H9 (cell line): ENCODE data around the gene PEMT. TPM values are rescaled to one million over a fixed set of nuclear protein-coding genes. Genes with fewer than 3 reads are reported as not detected.

ENCODE experiments used
- DNase-seq: peaks from one replicate; pipeline ENCODE4 v3.0.0-alpha.2; 2017
- H2AFZ ChIP-seq: one replicate; pipeline ENCODE4 v1.6.1; 2013; ENCODE audit warnings: mild to moderate bottlenecking, low read length, control low read depth, moderate library complexity
- H2AK5ac ChIP-seq: 2 replicates; pipeline ENCODE4 v1.6.1; 2013; ENCODE audit warnings: low read length, control low read depth, mixed read lengths; ENCODE audit not compliant: insufficient read length
- H2BK120ac ChIP-seq: one replicate; pipeline ENCODE4 v1.6.1; 2013; ENCODE audit warnings: low read depth, mild to moderate bottlenecking, low read length, control low read depth, inconsistent platforms; ENCODE audit not compliant: poor library complexity, severe bottlenecking
- H2BK12ac ChIP-seq: 2 replicates; pipeline ENCODE4 v1.6.1; 2013; ENCODE audit warnings: low read length, control low read depth, mixed read lengths, low read depth; ENCODE audit not compliant: insufficient read length
- H2BK15ac ChIP-seq: 2 replicates; pipeline ENCODE4 v1.6.1; 2013; ENCODE audit warnings: low read depth, low read length, control low read depth
- H2BK20ac ChIP-seq: one replicate; pipeline ENCODE4 v1.6.1; 2013; ENCODE audit warnings: low read depth, mild to moderate bottlenecking, low read length, control low read depth, inconsistent platforms; ENCODE audit not compliant: poor library complexity, severe bottlenecking
- H2BK5ac ChIP-seq: 2 replicates; pipeline ENCODE4 v1.6.1; 2013; ENCODE audit warnings: low read length, control low read depth, mixed read lengths; ENCODE audit not compliant: insufficient read length
- H3K14ac ChIP-seq: 2 replicates; pipeline ENCODE4 v1.6.1; 2013; ENCODE audit warnings: low read length, control low read depth; ENCODE audit not compliant: insufficient read depth
- H3K18ac ChIP-seq: 2 replicates; pipeline ENCODE4 v1.6.1; 2013; ENCODE audit warnings: low read depth, mild to moderate bottlenecking, mixed read lengths, low read length, control low read depth; ENCODE audit not compliant: insufficient read length
- H3K23ac ChIP-seq: 2 replicates; pipeline ENCODE4 v1.6.1; 2013; ENCODE audit warnings: low read length, control low read depth, mixed read lengths, low read depth; ENCODE audit not compliant: insufficient read length
- H3K23me2 ChIP-seq: 2 replicates; pipeline ENCODE4 v1.6.1; 2013; ENCODE audit warnings: low read depth, mild to moderate bottlenecking, mixed read lengths, low read length, control low read depth; ENCODE audit not compliant: insufficient read length, poor library complexity, severe bottlenecking
- H3K27ac ChIP-seq: 2 replicates; pipeline ENCODE4 v1.5.1; 2013; ENCODE audit warnings: low read length, control low read depth, mixed read lengths, low read depth; ENCODE audit not compliant: insufficient read length
- H3K27me3 ChIP-seq: 2 replicates; pipeline ENCODE4 v1.6.1; 2013; ENCODE audit warnings: low read length, control low read depth, inconsistent platforms; ENCODE audit not compliant: insufficient read depth
- H3K4ac ChIP-seq: 2 replicates; pipeline ENCODE4 v1.6.1; 2013; ENCODE audit warnings: low read depth, mild to moderate bottlenecking, control low read depth, inconsistent platforms, low read length, moderate library complexity
- H3K4me1 ChIP-seq: 2 replicates; pipeline ENCODE4 v1.6.1; 2013; ENCODE audit warnings: low read length, control low read depth, inconsistent platforms; ENCODE audit not compliant: insufficient read depth
- H3K4me2 ChIP-seq: 2 replicates; pipeline ENCODE4 v1.6.1; 2013; ENCODE audit warnings: low read length, control low read depth, mixed read lengths; ENCODE audit not compliant: insufficient read length, insufficient read depth
- H3K56ac ChIP-seq: 2 replicates; pipeline ENCODE4 v1.6.1; 2013; ENCODE audit warnings: low read depth, mild to moderate bottlenecking, mixed read lengths, low read length, control low read depth; ENCODE audit not compliant: insufficient read length
- H3K79me1 ChIP-seq: 2 replicates; pipeline ENCODE4 v1.6.1; 2013; ENCODE audit warnings: low read depth, mild to moderate bottlenecking, moderate library complexity, low read length, control low read depth, inconsistent platforms; ENCODE audit not compliant: insufficient read depth, poor library complexity, severe bottlenecking
- H3K79me2 ChIP-seq: 2 replicates; pipeline ENCODE4 v1.6.1; 2013; ENCODE audit warnings: low read length, control low read depth, inconsistent platforms; ENCODE audit not compliant: insufficient read depth
- H3K9ac ChIP-seq: 2 replicates; pipeline ENCODE4 v1.6.1; 2013; ENCODE audit warnings: low read length, control low read depth, mixed read lengths; ENCODE audit not compliant: insufficient read length; ENCODE audit errors: extremely low read depth
- H3K9me3 ChIP-seq: one replicate; pipeline ENCODE4 v1.6.1; 2013; ENCODE audit warnings: low read depth, low read length, inconsistent platforms; ENCODE audit not compliant: control insufficient read depth
- H3T11ph ChIP-seq: one replicate; pipeline ENCODE4 v1.6.1; 2013; ENCODE audit warnings: mild to moderate bottlenecking, low read length, control low read depth, inconsistent platforms
- H4K20me1 ChIP-seq: one replicate; pipeline ENCODE4 v1.6.1; 2013; ENCODE audit not compliant: control insufficient read depth, insufficient read length, insufficient read depth
- H4K5ac ChIP-seq: 2 replicates; pipeline ENCODE4 v1.6.1; 2013; ENCODE audit warnings: low read depth, mild to moderate bottlenecking, mixed read lengths, low read length, control low read depth; ENCODE audit not compliant: insufficient read length
- H4K8ac ChIP-seq: replicated peaks from 2 replicates; pipeline ENCODE4 v1.6.1; 2013; ENCODE audit warnings: low read length, control low read depth, mixed read lengths, low read depth; ENCODE audit not compliant: insufficient read length
- H4K91ac ChIP-seq: 2 replicates; pipeline ENCODE4 v1.6.1; 2013; ENCODE audit warnings: low read depth, mild to moderate bottlenecking, moderate library complexity, mixed read lengths, low read length, control low read depth; ENCODE audit not compliant: insufficient read length
- H3K27ac Mint-ChIP-seq, 3 experiments: 2 replicates in 2 of 3; 3 replicates in 1 of 3; pipeline ENCODE4 v1.8.0; 2020 to 2021; ENCODE audit warnings: mixed read lengths in 3 of 3, mild to moderate bottlenecking in 1 of 3, moderate library complexity in 1 of 3
- H3K27me3 Mint-ChIP-seq: 2 replicates; pipeline ENCODE4 v1.8.0; 2021; ENCODE audit warnings: low read depth, mild to moderate bottlenecking, moderate library complexity, mixed read lengths
- H3K36me3 Mint-ChIP-seq, 3 experiments: 2 replicates in 2 of 3; 3 replicates in 1 of 3; pipeline ENCODE4 v1.8.0; 2020 to 2021; ENCODE audit warnings: low read depth in 3 of 3, mixed read lengths in 3 of 3; ENCODE audit not compliant: insufficient read depth in 1 of 3
- H3K4me1 Mint-ChIP-seq, 2 experiments: 2 replicates each; pipeline ENCODE4 v1.8.0; 2020; ENCODE audit warnings: mixed read lengths in 2 of 2
- H3K4me3 Mint-ChIP-seq, 2 experiments: 2 replicates in 1 of 2; 3 replicates in 1 of 2; pipeline ENCODE4 v1.8.0; 2020 to 2021; ENCODE audit warnings: mild to moderate bottlenecking in 2 of 2, mixed read lengths in 2 of 2, moderate library complexity in 1 of 2
- H3K9me3 Mint-ChIP-seq, 2 experiments: 2 replicates in 1 of 2; 3 replicates in 1 of 2; pipeline ENCODE4 v1.8.0; 2020; ENCODE audit warnings: mild to moderate bottlenecking in 2 of 2, mixed read lengths in 2 of 2, moderate library complexity in 1 of 2
- WGBS: extraction: QIAGEN DNeasy Blood & Tissue Kit; methylation state at CpG from one replicate; pipeline ENCODE4 v1.1.7; 2013; ENCODE audit warnings: missing lambda C conversion rate, low lambda C conversion rate, mixed read lengths; ENCODE audit not compliant: insufficient read length; ENCODE audit errors: extremely low coverage; 5-methylcytosine and 5-hydroxymethylcytosine counted together
- total RNA-seq: library from RNA; stranded (reverse); gene quantifications from 2 replicates; pipeline ENCODE4 v1.2.1, GENCODE V29; 2021
- TF ChIP-seq, protein P1 (sequence below): fragments of 200-600 bp; sonication (generic); conservative IDR thresholded peaks from 3 replicates; pipeline ENCODE4 v1.8.0; 2021; ENCODE audit warnings: antibody characterized with exemption, mild to moderate bottlenecking

PEMT gene
- total RNA-seq, 1 experiment from 2014 or later = 63.2 TPM

DNA sequence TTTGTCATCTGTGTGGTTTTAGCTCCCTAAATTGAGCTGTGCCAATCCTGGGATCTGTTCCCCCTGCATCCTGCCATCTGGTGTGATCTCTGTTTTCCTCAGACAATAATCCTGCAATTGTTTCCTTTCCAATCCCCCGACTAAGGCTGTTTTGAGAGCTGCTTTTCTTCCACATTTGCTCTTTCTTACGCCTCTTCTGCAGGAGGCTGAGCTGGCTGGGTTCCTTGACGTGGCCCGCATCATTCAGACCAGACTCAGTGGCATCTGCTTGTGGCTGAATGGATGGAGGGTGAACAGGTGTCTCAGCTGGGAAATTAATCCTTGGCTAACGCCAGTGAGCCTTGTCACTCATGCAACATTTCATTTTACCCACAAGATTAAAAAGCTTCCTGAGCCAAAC lies 124.5 kb downstream of the PEMT start:
- no peaks in the 10 kb centered on the region for H3K4me1 ChIP-seq
- no peak overlapping the region for H3K56ac ChIP-seq
- Mint-ChIP-seq H3K36me3 (no peaks in the 10 kb centered on the region), H3K9me3 (no peaks in the 10 kb centered on the region), H3K27ac (no peak overlapping the region), H3K4me3 (no peak overlapping the region), H3K27me3 (peaks cover 43% of the 10 kb centered on the region), H3K4me1 (no peaks in the 10 kb centered on the region; a peak in 1 of 4 replicates)
- no peak overlapping the region for H4K8ac ChIP-seq
- H2BK120ac ChIP-seq = no peak overlapping the region
- H3K23ac ChIP-seq = no peak overlapping the region
- no peak overlapping the region for H3K18ac ChIP-seq
- H3K79me2 ChIP-seq = no peaks in the 10 kb centered on the region
- no peak overlapping the region for H3K4ac ChIP-seq
- H4K91ac ChIP-seq = no peak overlapping the region
- H3K9me3 ChIP-seq = no peaks in the 10 kb centered on the region
- no peak overlapping the region for H2BK15ac ChIP-seq
- no peak overlapping the region for H2BK20ac ChIP-seq
- no peak overlapping the region for H2BK5ac ChIP-seq
- H3K79me1 ChIP-seq = no peaks in the 10 kb centered on the region
- no peak overlapping the region for H4K5ac ChIP-seq
- no CpG with 5 or more reads among the region's 5 CpGs for WGBS
- no peak overlapping the region for H3T11ph ChIP-seq
- no peaks in the 10 kb centered on the region for H4K20me1 ChIP-seq
- DNase-seq = no peak
- H3K27me3 ChIP-seq = no peaks in the 10 kb centered on the region
- H3K4me2 ChIP-seq = no peak overlapping the region
- no peak overlapping the region for H3K14ac ChIP-seq
- no peak overlapping the region for H3K9ac ChIP-seq
- H2AFZ ChIP-seq = no peak overlapping the region
- TF ChIP-seq, protein P1, sequence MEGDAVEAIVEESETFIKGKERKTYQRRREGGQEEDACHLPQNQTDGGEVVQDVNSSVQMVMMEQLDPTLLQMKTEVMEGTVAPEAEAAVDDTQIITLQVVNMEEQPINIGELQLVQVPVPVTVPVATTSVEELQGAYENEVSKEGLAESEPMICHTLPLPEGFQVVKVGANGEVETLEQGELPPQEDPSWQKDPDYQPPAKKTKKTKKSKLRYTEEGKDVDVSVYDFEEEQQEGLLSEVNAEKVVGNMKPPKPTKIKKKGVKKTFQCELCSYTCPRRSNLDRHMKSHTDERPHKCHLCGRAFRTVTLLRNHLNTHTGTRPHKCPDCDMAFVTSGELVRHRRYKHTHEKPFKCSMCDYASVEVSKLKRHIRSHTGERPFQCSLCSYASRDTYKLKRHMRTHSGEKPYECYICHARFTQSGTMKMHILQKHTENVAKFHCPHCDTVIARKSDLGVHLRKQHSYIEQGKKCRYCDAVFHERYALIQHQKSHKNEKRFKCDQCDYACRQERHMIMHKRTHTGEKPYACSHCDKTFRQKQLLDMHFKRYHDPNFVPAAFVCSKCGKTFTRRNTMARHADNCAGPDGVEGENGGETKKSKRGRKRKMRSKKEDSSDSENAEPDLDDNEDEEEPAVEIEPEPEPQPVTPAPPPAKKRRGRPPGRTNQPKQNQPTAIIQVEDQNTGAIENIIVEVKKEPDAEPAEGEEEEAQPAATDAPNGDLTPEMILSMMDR = no peak
- H3K23me2 ChIP-seq = no peaks in the 10 kb centered on the region
- H3K27ac ChIP-seq = no peak overlapping the region
- H2AK5ac ChIP-seq = no peak overlapping the region
- H2BK12ac ChIP-seq = no peak overlapping the region
